Measurements from ENCODE around the gene UBE2E2. TPM values are rescaled to one million over a fixed set of nuclear protein-coding genes. Genes with fewer than 3 reads are reported as not detected.
A peak's percentile ranks its signal among the peaks of the same experiment; 100 is the strongest.

Gene UBE2E2
- total RNA-seq, 1 donor from 2014 or later = 115 TPM

DNA sequence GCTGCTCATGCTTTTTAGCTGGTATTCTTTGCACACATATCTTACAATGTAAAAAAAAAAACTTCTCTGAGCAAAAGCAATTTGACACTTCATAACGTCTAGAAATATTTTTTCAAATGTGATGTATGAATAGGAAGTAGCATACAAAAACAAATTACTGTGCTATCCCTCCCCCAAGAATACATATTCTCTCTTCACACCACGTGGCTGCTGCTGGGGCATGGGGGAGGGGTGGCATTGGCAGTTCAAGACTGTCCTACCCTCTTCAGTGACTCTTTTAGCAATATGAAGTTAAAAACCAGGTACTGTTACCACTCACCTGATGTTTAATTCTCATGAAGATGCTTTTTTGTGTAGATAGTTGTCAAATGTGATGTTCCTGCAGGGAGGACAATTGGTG is 85.6 kb downstream of the UBE2E2 start:
- Histone ChIP-seq H3K4me3 (ENCODE audit: low read length in 3 of 3) (no peak overlapping the region), H3K27ac (ENCODE audit: low read depth, low read length) (no peak overlapping the region), H3K36me3 (ENCODE audit: control insufficient read depth in 3 of 3, insufficient read depth in 3 of 3, low read length in 3 of 3) (no peaks in the 10 kb centered on the region), H3K9me3 (ENCODE audit: control insufficient read depth in 3 of 3, low read length in 3 of 3) (no peaks in the 10 kb centered on the region), H3K27me3 (ENCODE audit: control insufficient read depth in 3 of 3, insufficient read depth in 3 of 3, low read length in 3 of 3) (no peaks in the 10 kb centered on the region), H3K4me1 (ENCODE audit: control insufficient read depth in 3 of 3, insufficient read depth in 3 of 3, low read length in 3 of 3) (no peaks in the 10 kb centered on the region), H3K9ac (ENCODE audit: low read depth in 1 of 3, low read length in 3 of 3) (no peak overlapping the region)

DNA sequence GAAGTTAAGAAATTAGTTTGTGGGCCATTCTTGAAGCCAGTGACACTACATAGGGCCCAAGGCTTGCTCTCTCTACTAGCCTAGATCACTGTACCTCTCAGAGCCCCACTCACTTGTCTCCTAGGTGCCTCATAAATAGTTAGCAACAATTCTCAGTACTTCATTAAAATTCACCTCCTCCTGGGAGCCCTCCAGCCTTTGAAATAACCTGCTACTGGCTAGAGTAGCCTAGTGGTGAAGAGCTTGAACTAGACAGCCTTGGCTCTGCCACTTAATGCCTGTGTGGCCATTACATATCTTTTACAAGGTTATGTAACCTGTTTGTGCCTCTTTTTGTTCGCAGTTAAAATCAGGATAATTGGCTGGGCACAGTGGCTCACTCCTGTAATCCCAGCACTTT is 89.3 kb downstream of the UBE2E2 start:
- Histone ChIP-seq H3K27ac (ENCODE audit: low read depth, low read length) (no peak overlapping the region), H3K27me3 (ENCODE audit: control insufficient read depth in 3 of 3, insufficient read depth in 3 of 3, low read length in 3 of 3) (no peaks in the 10 kb centered on the region), H3K9ac (ENCODE audit: low read depth in 1 of 3, low read length in 3 of 3) (no peak overlapping the region), H3K4me3 (ENCODE audit: low read length in 3 of 3) (no peak overlapping the region), H3K36me3 (ENCODE audit: control insufficient read depth in 3 of 3, insufficient read depth in 3 of 3, low read length in 3 of 3) (no peaks in the 10 kb centered on the region), H3K9me3 (ENCODE audit: control insufficient read depth in 3 of 3, low read length in 3 of 3) (no peaks in the 10 kb centered on the region), H3K4me1 (ENCODE audit: control insufficient read depth in 3 of 3, insufficient read depth in 3 of 3, low read length in 3 of 3) (no peaks in the 10 kb centered on the region)

- Histone ChIP-seq H3K27ac (ENCODE audit: low read depth, low read length) (no peak overlapping the region), H3K36me3 (ENCODE audit: control insufficient read depth in 3 of 3, insufficient read depth in 3 of 3, low read length in 3 of 3) (no peaks in the 10 kb centered on the region), H3K4me3 (ENCODE audit: low read length in 3 of 3) (no peak overlapping the region), H3K9ac (ENCODE audit: low read depth in 1 of 3, low read length in 3 of 3) (no peak overlapping the region), H3K9me3 (ENCODE audit: control insufficient read depth in 3 of 3, low read length in 3 of 3) (no peaks in the 10 kb centered on the region), H3K4me1 (ENCODE audit: control insufficient read depth in 3 of 3, insufficient read depth in 3 of 3, low read length in 3 of 3) (no peaks in the 10 kb centered on the region), H3K27me3 (ENCODE audit: control insufficient read depth in 3 of 3, insufficient read depth in 3 of 3, low read length in 3 of 3) (no peaks in the 10 kb centered on the region)
These were observed 91.8 kb downstream of the UBE2E2 start for GRCh38 chr3:23294770-23295387.

GRCh38 chr3:23301819-23302218 is 98.7 kb downstream of the UBE2E2 start:
- Histone ChIP-seq H3K27ac (ENCODE audit: low read depth, low read length) (no peak overlapping the region), H3K4me1 (ENCODE audit: control insufficient read depth in 3 of 3, insufficient read depth in 3 of 3, low read length in 3 of 3) (peaks cover 0 to 18% (median 5%) of the 10 kb centered on the region in 3 donors), H3K36me3 (ENCODE audit: control insufficient read depth in 3 of 3, insufficient read depth in 3 of 3, low read length in 3 of 3) (no peaks in the 10 kb centered on the region)

GRCh38 chr3:23302271-23302670 is 99.1 kb downstream of the UBE2E2 start:
- Histone ChIP-seq H3K9ac (ENCODE audit: low read depth in 1 of 3, low read length in 3 of 3) (no peak overlapping the region), H3K27ac (ENCODE audit: low read depth, low read length) (no peak overlapping the region), H3K4me3 (ENCODE audit: low read length in 3 of 3) (no peak overlapping the region), H3K4me1 (ENCODE audit: control insufficient read depth in 3 of 3, insufficient read depth in 3 of 3, low read length in 3 of 3) (peaks cover 0 to 18% (median 5%) of the 10 kb centered on the region in 3 donors), H3K9me3 (ENCODE audit: control insufficient read depth in 3 of 3, low read length in 3 of 3) (no peaks in the 10 kb centered on the region), H3K36me3 (ENCODE audit: control insufficient read depth in 3 of 3, insufficient read depth in 3 of 3, low read length in 3 of 3) (no peaks in the 10 kb centered on the region), H3K27me3 (ENCODE audit: control insufficient read depth in 3 of 3, insufficient read depth in 3 of 3, low read length in 3 of 3) (no peaks in the 10 kb centered on the region)

More at GRCh38 chr3:23301819-23302218, 98.7 kb downstream of the UBE2E2 start:
- no peak overlapping the region for H3K9ac ChIP-seq (ENCODE audit: low read depth in 1 of 3, low read length in 3 of 3)
- H3K9me3 ChIP-seq (ENCODE audit: control insufficient read depth in 3 of 3, low read length in 3 of 3) = no peaks in the 10 kb centered on the region
- no peak overlapping the region for H3K4me3 ChIP-seq (ENCODE audit: low read length in 3 of 3)
- H3K27me3 ChIP-seq (ENCODE audit: control insufficient read depth in 3 of 3, insufficient read depth in 3 of 3, low read length in 3 of 3) = no peaks in the 10 kb centered on the region

DNA sequence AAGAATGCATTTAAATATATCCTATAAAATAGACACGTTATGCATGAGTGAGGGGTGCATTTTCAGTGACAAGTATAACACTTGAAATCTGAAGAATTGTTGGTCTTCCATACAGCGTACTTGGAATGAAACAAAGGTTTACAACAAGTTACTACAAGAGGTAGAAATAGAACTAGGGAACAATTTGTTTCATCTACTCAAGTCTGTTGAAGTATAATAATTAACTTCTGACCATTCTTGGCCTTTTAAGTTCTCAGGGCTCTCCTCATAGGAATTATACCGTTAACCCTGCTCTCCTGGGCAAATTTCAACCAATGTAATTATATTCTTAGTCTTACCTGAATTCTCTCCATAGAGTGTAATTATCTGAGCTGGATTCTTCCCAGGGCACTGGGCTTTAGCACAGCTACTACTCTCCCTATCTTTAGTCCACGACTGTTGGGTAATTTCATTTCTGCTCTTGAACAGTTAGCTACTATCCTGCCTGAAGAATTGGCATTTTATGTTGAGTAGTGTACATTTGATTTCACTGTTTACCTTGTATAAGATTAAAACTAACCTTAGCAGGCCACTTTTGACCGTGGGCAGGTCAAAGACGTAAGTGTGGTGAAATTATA is 100.6 kb downstream of the UBE2E2 start:
- H3K27ac ChIP-seq (ENCODE audit: low read depth, low read length) = no peak overlapping the region

DNA sequence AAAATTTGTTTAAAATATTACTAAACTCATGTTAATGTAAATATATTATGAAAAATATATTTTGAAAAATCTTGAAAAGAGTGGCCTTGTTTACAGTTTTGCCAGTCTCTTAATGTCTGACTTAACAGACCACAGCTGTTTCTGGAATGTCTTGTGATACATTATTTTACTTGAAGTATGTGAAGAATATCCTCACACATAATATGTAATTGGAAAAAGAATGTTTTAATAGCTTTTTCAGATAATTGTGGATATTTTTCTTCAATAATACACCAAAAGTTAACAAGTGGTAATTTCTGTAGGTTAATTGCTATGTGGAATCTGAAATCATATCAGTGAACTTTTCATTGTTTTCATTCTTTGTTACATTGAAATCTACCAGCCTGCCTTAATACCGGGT is 101.3 kb downstream of the UBE2E2 start:
- Histone ChIP-seq H3K4me1 (ENCODE audit: control insufficient read depth in 3 of 3, insufficient read depth in 3 of 3, low read length in 3 of 3) (peaks cover 0 to 18% (median 5%) of the 10 kb centered on the region in 3 donors), H3K9me3 (ENCODE audit: control insufficient read depth in 3 of 3, low read length in 3 of 3) (no peaks in the 10 kb centered on the region), H3K36me3 (ENCODE audit: control insufficient read depth in 3 of 3, insufficient read depth in 3 of 3, low read length in 3 of 3) (no peaks in the 10 kb centered on the region), H3K4me3 (ENCODE audit: low read length in 3 of 3) (no peak overlapping the region), H3K27ac (ENCODE audit: low read depth, low read length) (no peak overlapping the region), H3K27me3 (ENCODE audit: control insufficient read depth in 3 of 3, insufficient read depth in 3 of 3, low read length in 3 of 3) (no peaks in the 10 kb centered on the region), H3K9ac (ENCODE audit: low read depth in 1 of 3, low read length in 3 of 3) (no peak overlapping the region)

More for the DNA sequence above, 100.6 kb downstream of the UBE2E2 start:
- Histone ChIP-seq H3K36me3 (ENCODE audit: control insufficient read depth in 3 of 3, insufficient read depth in 3 of 3, low read length in 3 of 3) (no peaks in the 10 kb centered on the region), H3K9ac (ENCODE audit: low read depth in 1 of 3, low read length in 3 of 3) (no peak overlapping the region), H3K9me3 (ENCODE audit: control insufficient read depth in 3 of 3, low read length in 3 of 3) (no peaks in the 10 kb centered on the region), H3K27me3 (ENCODE audit: control insufficient read depth in 3 of 3, insufficient read depth in 3 of 3, low read length in 3 of 3) (no peaks in the 10 kb centered on the region), H3K4me3 (ENCODE audit: low read length in 3 of 3) (no peak overlapping the region), H3K4me1 (ENCODE audit: control insufficient read depth in 3 of 3, insufficient read depth in 3 of 3, low read length in 3 of 3) (peaks cover 0 to 18% (median 5%) of the 10 kb centered on the region in 3 donors)

DNA sequence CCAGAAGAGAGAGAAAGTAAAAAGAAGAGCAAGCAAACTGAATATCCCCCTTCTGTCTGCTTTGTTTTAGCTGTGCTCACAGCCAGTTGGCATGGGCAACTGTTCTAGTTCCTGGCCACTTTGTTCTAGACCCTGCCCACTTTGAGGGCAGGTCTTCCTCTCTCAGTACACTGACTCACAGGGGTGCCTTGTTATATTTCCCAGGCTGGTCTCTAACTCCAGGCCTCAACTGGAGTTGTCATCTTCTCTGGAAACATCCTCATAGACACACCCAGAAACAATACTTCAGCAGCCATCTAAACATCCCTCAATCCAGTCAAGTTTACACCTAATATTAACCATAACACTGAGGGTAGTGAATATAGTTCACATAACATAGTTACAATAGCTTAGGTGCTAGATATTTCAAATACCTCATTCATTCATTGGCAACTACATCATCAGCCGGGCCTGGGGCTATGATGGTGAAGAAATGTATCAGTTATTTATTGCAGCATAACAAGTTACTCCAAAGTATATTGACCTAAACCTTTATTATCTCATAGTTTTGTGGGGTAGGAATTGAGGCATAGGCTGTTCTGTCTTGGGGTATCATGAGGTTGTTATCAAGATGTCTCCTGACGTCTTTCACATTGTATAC is 106.0 kb downstream of the UBE2E2 start:
- Histone ChIP-seq H3K4me3 (ENCODE audit: low read length in 3 of 3) (no peak overlapping the region), H3K9me3 (ENCODE audit: control insufficient read depth in 3 of 3, low read length in 3 of 3) (no peaks in the 10 kb centered on the region), H3K36me3 (ENCODE audit: control insufficient read depth in 3 of 3, insufficient read depth in 3 of 3, low read length in 3 of 3) (no peaks in the 10 kb centered on the region), H3K27me3 (ENCODE audit: control insufficient read depth in 3 of 3, insufficient read depth in 3 of 3, low read length in 3 of 3) (no peaks in the 10 kb centered on the region), H3K4me1 (ENCODE audit: control insufficient read depth in 3 of 3, insufficient read depth in 3 of 3, low read length in 3 of 3) (peaks cover 0 to 11% (median 11%) of the 10 kb centered on the region in 3 donors), H3K27ac (ENCODE audit: low read depth, low read length) (no peak overlapping the region), H3K9ac (ENCODE audit: low read depth in 1 of 3, low read length in 3 of 3) (no peak overlapping the region)

- no peaks in the 10 kb centered on the region for H3K9me3 ChIP-seq (ENCODE audit: control insufficient read depth in 3 of 3, low read length in 3 of 3)
- no peak overlapping the region for H3K4me3 ChIP-seq (ENCODE audit: low read length in 3 of 3)
- peak overlapping the region; percentile 86 for H3K27ac ChIP-seq (ENCODE audit: low read depth, low read length)
- no peaks in the 10 kb centered on the region for H3K27me3 ChIP-seq (ENCODE audit: control insufficient read depth in 3 of 3, insufficient read depth in 3 of 3, low read length in 3 of 3)
- no peaks in the 10 kb centered on the region for H3K36me3 ChIP-seq (ENCODE audit: control insufficient read depth in 3 of 3, insufficient read depth in 3 of 3, low read length in 3 of 3)
- peak overlapping the region in 2 of 3 donors; percentile 3 to 54 for H3K9ac ChIP-seq (ENCODE audit: low read depth in 1 of 3, low read length in 3 of 3)
- H3K4me1 ChIP-seq (ENCODE audit: control insufficient read depth in 3 of 3, insufficient read depth in 3 of 3, low read length in 3 of 3) = peaks cover 0 to 17% (median 14%) of the 10 kb centered on the region in 3 donors
These were observed 109.7 kb downstream of the UBE2E2 start for GRCh38 chr3:23312866-23313265.
